ENCODE data around the gene MAP7.

Gene MAP7

DNA sequence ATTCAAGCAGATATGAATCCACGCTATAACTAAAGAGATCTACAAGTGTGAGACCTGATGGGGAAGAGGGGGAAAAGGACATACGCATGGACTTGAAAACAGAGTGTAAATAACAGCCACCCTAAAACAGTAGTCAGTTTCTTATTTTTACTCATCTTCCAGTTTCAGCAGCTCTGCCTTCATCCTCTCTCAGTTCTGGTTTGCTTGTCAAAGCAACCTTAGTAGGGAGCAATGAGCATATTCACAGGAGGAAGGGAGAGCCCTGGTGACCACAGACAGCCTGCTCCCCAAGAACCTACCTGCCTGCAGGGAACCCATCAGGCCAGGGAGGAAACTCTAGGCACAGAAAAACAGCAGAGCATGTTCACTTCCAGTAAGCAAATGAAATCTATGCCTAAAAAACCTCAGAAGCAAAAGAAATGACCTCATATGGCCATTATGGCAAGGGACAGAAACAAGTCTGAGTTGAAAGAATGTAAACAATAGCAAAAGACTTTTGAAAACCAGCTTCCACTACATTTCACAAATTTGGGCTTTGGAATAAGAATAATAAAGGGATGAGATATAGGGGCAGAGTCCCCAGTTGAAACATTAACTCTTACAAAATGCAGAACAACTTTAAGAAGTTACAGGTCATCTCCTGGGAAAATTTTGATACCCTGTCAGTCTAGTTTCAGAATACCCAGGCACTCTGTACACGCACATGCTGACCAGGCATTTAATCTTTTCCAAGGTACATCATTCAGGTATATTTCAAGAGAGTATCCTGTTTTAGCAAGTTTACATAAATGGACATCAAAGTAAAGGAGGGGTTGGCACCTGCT lies 139.8 kb downstream of the MAP7 start:
- no peak for TF ChIP-seq ZFX (IDR thresholded peaks at IDR 0.05)
- TF ChIP-seq, protein P1, sequence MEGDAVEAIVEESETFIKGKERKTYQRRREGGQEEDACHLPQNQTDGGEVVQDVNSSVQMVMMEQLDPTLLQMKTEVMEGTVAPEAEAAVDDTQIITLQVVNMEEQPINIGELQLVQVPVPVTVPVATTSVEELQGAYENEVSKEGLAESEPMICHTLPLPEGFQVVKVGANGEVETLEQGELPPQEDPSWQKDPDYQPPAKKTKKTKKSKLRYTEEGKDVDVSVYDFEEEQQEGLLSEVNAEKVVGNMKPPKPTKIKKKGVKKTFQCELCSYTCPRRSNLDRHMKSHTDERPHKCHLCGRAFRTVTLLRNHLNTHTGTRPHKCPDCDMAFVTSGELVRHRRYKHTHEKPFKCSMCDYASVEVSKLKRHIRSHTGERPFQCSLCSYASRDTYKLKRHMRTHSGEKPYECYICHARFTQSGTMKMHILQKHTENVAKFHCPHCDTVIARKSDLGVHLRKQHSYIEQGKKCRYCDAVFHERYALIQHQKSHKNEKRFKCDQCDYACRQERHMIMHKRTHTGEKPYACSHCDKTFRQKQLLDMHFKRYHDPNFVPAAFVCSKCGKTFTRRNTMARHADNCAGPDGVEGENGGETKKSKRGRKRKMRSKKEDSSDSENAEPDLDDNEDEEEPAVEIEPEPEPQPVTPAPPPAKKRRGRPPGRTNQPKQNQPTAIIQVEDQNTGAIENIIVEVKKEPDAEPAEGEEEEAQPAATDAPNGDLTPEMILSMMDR (conservative IDR thresholded peaks at IDR 0.05) = no peak
- no peak overlapping the region for H3K27ac ChIP-seq

DNA sequence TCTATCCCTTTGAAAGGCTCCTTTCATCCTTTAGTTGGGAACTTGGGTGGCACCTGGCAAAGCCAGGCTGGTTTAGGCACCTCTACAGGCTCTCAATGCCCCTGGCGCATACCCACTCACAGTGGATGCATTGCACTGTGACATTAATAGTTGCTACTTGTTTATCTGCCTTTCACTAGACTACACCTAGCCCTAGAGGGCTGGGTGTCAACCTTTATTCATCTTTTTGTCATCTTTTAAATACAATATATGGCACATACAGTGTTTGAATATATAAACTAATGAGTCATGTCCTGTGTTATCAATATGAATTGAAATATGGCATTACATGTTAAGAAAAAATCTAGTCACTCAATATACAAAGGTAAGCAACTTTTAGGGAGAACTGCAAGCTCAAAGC lies 140.6 kb downstream of the MAP7 start:
- no peak overlapping the region for H3K27ac ChIP-seq
- no peak for TF ChIP-seq ZFX (IDR thresholded peaks at IDR 0.05)
- TF ChIP-seq, protein P1 (conservative IDR thresholded peaks at IDR 0.05) = no peak

DNA sequence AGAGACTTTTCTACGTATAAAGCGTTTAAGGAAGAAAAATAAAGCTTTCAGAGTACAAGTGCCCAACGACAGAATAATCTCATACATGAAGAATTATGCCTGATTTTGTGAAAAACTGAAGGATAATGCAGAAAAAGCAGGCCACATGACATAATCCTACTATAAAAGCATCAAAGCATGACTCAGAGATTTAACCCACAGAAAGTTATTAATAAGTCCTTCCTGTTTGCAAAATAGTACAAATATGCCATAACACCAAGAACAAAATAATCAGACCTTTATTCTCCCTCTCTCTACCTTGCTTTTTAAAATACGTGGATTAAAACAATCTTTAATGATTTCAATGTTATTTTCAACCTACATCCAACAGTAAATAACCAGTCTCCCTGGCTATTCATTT lies 142.0 kb downstream of the MAP7 start:
- no peak overlapping the region for H3K27ac ChIP-seq
- TF ChIP-seq, protein P1 (conservative IDR thresholded peaks at IDR 0.05) = no peak
- TF ChIP-seq ZFX (IDR thresholded peaks at IDR 0.05) = no peak

DNA sequence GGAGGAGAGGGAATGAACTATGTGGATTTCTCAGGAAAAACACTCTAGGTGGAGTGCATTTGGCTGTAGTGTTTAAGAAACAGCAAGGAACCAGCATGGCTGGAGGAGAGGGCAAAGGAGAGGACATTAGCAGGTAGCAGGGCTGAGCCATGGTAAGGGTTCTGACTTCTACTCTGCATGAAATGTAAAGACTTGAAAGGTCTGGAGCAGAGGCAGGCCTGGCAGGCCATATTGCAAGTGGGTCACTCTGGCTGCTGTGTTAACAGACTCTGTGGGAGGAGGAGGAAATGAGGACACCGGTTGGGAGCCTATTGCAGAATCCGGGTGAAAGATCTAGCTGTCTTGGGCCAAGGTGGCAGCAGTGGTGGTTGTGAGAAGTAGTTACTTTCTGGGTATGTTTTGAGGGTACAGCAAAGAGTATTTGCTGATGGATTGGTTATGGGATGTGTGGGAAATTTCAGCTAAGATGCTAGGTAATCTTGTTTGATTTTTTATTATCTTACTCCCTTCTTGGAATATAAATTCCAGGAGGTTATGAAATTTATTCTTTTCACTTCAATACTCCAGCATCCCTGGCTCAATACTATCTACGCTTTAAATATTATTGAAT lies 144.7 kb downstream of the MAP7 start:
- no peak overlapping the region for H3K27ac ChIP-seq
- no peak for TF ChIP-seq ZFX (IDR thresholded peaks at IDR 0.05)
- TF ChIP-seq, protein P1 (conservative IDR thresholded peaks at IDR 0.05) = no peak

DNA sequence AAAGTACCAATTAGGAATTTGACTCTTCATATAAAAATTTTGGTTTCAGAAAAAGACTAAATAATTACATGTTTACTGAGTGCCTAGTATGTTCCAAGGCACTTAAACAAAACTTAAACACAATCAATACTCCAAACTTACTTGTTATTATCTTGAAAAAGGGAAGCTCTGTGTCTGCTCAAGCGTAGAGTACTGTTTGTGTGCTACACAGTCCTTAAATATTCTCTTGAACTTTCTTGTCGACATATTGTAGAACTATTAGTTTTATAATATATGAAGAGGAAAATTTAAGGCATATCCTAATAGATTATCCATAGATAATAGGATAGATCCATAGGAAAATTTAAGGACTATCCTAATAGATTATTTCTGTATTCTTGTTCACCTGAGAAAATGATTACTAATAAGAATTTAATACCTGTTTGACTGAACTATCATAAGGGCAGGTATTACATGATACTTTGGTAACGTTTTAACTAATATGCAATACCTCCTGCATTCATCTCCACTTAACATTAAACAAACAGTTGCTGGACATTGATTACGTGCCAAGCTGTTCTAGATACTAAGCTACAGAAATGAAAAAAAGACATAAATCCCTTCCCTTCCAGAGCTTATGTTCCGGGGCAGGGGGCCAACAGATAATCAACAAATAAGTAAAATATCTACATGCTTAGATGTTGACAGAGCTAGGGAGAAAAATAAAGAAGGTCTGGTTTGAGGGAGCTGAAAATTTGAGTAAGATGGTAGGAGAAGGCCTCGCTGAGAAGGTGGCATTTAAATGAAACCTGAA lies 145.4 kb downstream of the MAP7 start:
- TF ChIP-seq, protein P1 (conservative IDR thresholded peaks at IDR 0.05) = no peak
- TF ChIP-seq ZFX (IDR thresholded peaks at IDR 0.05) = no peak

DNA sequence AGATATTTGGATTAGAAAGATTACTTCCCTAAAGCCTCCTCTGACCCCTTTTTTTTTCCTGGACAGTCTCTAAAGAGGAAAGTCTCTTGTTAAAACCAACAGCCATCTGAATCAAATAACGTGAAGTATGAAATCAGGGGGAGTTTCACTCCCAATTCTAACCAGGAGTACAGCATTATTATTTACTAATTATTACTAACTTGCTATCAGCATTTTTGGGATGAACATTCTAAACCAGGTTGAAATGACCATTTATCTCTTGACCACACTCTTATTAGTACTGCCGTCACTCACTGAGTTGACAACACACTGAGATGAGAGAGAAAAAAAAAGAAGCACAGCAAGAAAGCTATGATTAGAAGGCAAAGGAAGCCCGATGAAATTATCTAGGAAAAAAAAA lies 146.2 kb downstream of the MAP7 start:
- no peak for TF ChIP-seq ZFX (IDR thresholded peaks at IDR 0.05)
- TF ChIP-seq, protein P1 (conservative IDR thresholded peaks at IDR 0.05) = no peak
- H3K27ac ChIP-seq = no peak overlapping the region

More for the DNA sequence above, 145.4 kb downstream of the MAP7 start:
- H3K27ac ChIP-seq = no peak overlapping the region
